Fibroblast of lung (primary cell): ENCODE results near the gene SMIM36. TPM values are rescaled to one million over a fixed set of nuclear protein-coding genes. Genes with fewer than 3 reads are reported as not detected.

Experiments
- DNase-seq, 2 donors: peaks; one replicate each; pipeline versions ENCODE4 v3.0.0 to v3.0.0-alpha.2; 2010; ENCODE audit warnings: low read depth in 2 of 2
- H2AFZ ChIP-seq: 2 replicates; pipeline ENCODE4 v1.5.1; 2012; ENCODE audit warnings: low read length, control low read depth, inconsistent platforms
- H3K27ac ChIP-seq: 2 replicates; pipeline ENCODE4 v1.5.1; 2011; ENCODE audit warnings: low read length, control low read depth; ENCODE audit not compliant: insufficient read depth
- H3K27me3 ChIP-seq: 2 replicates; pipeline ENCODE4 v1.5.1; 2011; ENCODE audit warnings: mild to moderate bottlenecking, low read length; ENCODE audit not compliant: control insufficient read depth, insufficient read depth
- H3K36me3 ChIP-seq: 2 replicates; pipeline ENCODE4 v1.5.1; 2011; ENCODE audit warnings: low read length; ENCODE audit not compliant: control insufficient read depth, insufficient read depth
- H3K4me1 ChIP-seq: 2 replicates; pipeline ENCODE4 v1.5.1; 2011; ENCODE audit warnings: low read length; ENCODE audit not compliant: control insufficient read depth, insufficient read depth; ENCODE audit errors: extremely low read depth
- H3K4me2 ChIP-seq: 2 replicates; pipeline ENCODE4 v1.5.1; 2011; ENCODE audit warnings: low read length, control low read depth; ENCODE audit not compliant: insufficient read depth; ENCODE audit errors: extremely low read depth
- H3K4me3 ChIP-seq, 4 experiments: fragments of 200-600 bp in 1 of 4; sonication (generic) in 1 of 4; replicated peaks in 1 of 4; 2 replicates each; pipeline ENCODE4 v1.5.1; 2011 to 2016; ENCODE audit warnings: low read length in 4 of 4, low read depth in 3 of 4, mild to moderate bottlenecking in 3 of 4, control low read depth in 2 of 4, inconsistent platforms in 1 of 4, mixed read lengths in 1 of 4; ENCODE audit not compliant: insufficient read depth in 1 of 4; ENCODE audit errors: control extremely low read depth in 1 of 4
- H3K79me2 ChIP-seq: 2 replicates; pipeline ENCODE4 v1.5.1; 2012; ENCODE audit warnings: mild to moderate bottlenecking, low read length, inconsistent platforms; ENCODE audit not compliant: control insufficient read depth, insufficient read depth
- H3K9ac ChIP-seq: 2 replicates; pipeline ENCODE4 v1.5.1; 2011; ENCODE audit warnings: mild to moderate bottlenecking, low read length, control low read depth; ENCODE audit not compliant: insufficient read depth
- H3K9me3 ChIP-seq: 2 replicates; pipeline ENCODE4 v1.5.1; 2012; ENCODE audit warnings: low read depth, low read length; ENCODE audit not compliant: control insufficient read depth, insufficient read depth
- H4K20me1 ChIP-seq: 2 replicates; pipeline ENCODE4 v1.5.1; 2011; ENCODE audit warnings: low read length; ENCODE audit not compliant: control insufficient read depth, insufficient read depth; ENCODE audit errors: extremely low read depth
- EZH2 ChIP-seq: IDR thresholded peaks from 2 replicates; pipeline ENCODE4 v1.5.1; 2012; ENCODE audit warnings: low read length, control low read depth, mild to moderate bottlenecking; ENCODE audit errors: missing control alignments
- polyA plus RNA-seq, 2 donors: library from polyadenylated mRNA; depleted of rRNA in 1 of 2; stranded (reverse) in 1 of 2; unstranded in 1 of 2; fragments of >200 nt; gene quantifications; 2 replicates each; pipeline ENCODE4 v1.2.1, GENCODE V29; 2011 to 2012; ENCODE audit warnings: missing spikeins in 1 of 2
- total RNA-seq: library from RNA; depleted of rRNA; stranded (reverse); fragments of >200 nt; gene quantifications from 2 replicates; pipeline ENCODE4 v1.2.1, GENCODE V29; 2014
- TF ChIP-seq, protein P1 (sequence below), 2 donors: IDR thresholded peaks in 1 of 2; conservative IDR thresholded peaks in 1 of 2; 1 replicate in 1 of 2; 2 replicates in 1 of 2; pipeline ENCODE4 v1.5.1; 2011 to 2012; ENCODE audit warnings: low read length in 2 of 2, control low read depth in 1 of 2, inconsistent platforms in 1 of 2, low read depth in 1 of 2, mild to moderate bottlenecking in 1 of 2

Gene SMIM36
- total and polyA plus RNA-seq, 2 donors (not counting 1 experiment from before 2014, with no cell fraction given): not detected

- no peak overlapping the region for H3K27ac ChIP-seq
- no peaks in the 10 kb centered on the region for H3K36me3 ChIP-seq
- no peak overlapping the region for H3K9ac ChIP-seq
- H3K27me3 ChIP-seq: no peaks in the 10 kb centered on the region
- H3K9me3 ChIP-seq: no peaks in the 10 kb centered on the region
- H3K4me1 ChIP-seq: no peaks in the 10 kb centered on the region
- H3K4me3 ChIP-seq: no peak overlapping the region
- no peak overlapping the region for H2AFZ ChIP-seq
- DNase-seq: no peak
- no peak overlapping the region for H3K4me2 ChIP-seq
- TF ChIP-seq, protein P1, sequence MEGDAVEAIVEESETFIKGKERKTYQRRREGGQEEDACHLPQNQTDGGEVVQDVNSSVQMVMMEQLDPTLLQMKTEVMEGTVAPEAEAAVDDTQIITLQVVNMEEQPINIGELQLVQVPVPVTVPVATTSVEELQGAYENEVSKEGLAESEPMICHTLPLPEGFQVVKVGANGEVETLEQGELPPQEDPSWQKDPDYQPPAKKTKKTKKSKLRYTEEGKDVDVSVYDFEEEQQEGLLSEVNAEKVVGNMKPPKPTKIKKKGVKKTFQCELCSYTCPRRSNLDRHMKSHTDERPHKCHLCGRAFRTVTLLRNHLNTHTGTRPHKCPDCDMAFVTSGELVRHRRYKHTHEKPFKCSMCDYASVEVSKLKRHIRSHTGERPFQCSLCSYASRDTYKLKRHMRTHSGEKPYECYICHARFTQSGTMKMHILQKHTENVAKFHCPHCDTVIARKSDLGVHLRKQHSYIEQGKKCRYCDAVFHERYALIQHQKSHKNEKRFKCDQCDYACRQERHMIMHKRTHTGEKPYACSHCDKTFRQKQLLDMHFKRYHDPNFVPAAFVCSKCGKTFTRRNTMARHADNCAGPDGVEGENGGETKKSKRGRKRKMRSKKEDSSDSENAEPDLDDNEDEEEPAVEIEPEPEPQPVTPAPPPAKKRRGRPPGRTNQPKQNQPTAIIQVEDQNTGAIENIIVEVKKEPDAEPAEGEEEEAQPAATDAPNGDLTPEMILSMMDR (conservative IDR thresholded peaks at IDR 0.05 in 1 of 2, IDR thresholded peaks at IDR 0.05 in 1 of 2; ENCODE audit: low read depth in 1 of 2, low read length in 2 of 2): no peak
- TF ChIP-seq EZH2: no peak
- H4K20me1 ChIP-seq: no peaks in the 10 kb centered on the region
- no peaks in the 10 kb centered on the region for H3K79me2 ChIP-seq
Measured at GRCh38 chr17:55490376-55490775, 20.9 kb downstream of the SMIM36 start.

- Histone ChIP-seq H3K4me1 (no peaks in the 10 kb centered on the region), H3K36me3 (no peaks in the 10 kb centered on the region), H3K79me2 (no peaks in the 10 kb centered on the region), H3K9me3 (no peaks in the 10 kb centered on the region), H3K4me3 (no peak overlapping the region), H2AFZ (no peak overlapping the region), H3K27ac (no peak overlapping the region), H3K9ac (no peak overlapping the region), H4K20me1 (no peaks in the 10 kb centered on the region), H3K4me2 (no peak overlapping the region), H3K27me3 (no peaks in the 10 kb centered on the region)
- DNase-seq: peak in 1 of 2 donors; percentile 62
- TF ChIP-seq, protein P1 (conservative IDR thresholded peaks at IDR 0.05 in 1 of 2, IDR thresholded peaks at IDR 0.05 in 1 of 2; ENCODE audit: low read depth in 1 of 2, low read length in 2 of 2): no peak
- TF ChIP-seq EZH2: no peak
Measured at GRCh38 chr17:55487695-55488432, 23.4 kb downstream of the SMIM36 start.

- no peaks in the 10 kb centered on the region for H3K4me1 ChIP-seq
- H3K27me3 ChIP-seq: no peaks in the 10 kb centered on the region
- no peaks in the 10 kb centered on the region for H3K9me3 ChIP-seq
- H4K20me1 ChIP-seq: no peaks in the 10 kb centered on the region
- no peak overlapping the region for H3K27ac ChIP-seq
- TF ChIP-seq, protein P1 (conservative IDR thresholded peaks at IDR 0.05 in 1 of 2, IDR thresholded peaks at IDR 0.05 in 1 of 2; ENCODE audit: low read depth in 1 of 2, low read length in 2 of 2): no peak
- no peak overlapping the region for H3K4me2 ChIP-seq
- H2AFZ ChIP-seq: no peak overlapping the region
- no peak for DNase-seq
- no peaks in the 10 kb centered on the region for H3K36me3 ChIP-seq
- no peak overlapping the region for H3K9ac ChIP-seq
- no peak overlapping the region for H3K4me3 ChIP-seq
- no peaks in the 10 kb centered on the region for H3K79me2 ChIP-seq
Measured at GRCh38 chr17:55484575-55484974, 26.7 kb downstream of the SMIM36 start.
